Measurements from ENCODE around the gene EPN3.

The EPN3 gene

DNA sequence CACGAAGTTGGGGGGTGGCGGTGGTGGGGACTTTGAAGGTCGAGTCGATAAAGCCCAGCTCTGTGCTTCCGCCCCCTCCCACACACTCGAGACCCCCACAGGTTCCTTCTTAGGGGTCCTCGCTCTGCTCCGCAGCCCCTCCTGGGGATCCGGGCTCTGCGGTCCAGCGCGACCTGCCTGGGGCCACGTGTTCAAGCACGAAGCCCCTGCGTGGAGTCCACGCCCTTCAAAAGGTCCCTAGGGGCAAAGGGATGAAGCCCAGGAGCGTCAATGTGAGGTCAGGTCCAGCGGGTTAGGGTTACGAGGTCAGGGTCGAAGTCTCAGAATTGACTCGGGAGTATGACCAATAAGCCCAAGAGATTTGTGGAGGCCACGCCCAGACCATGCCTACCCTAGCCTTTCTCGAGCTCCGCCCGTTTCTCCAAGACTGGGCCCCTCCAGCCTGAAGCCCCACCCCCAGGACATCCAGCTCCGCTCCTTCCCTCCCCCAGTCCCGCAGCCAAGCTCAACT, 27.2 kb downstream of the EPN3 start:
- in situ Hi-C loops (cut with HindIII; ENCODE audit: low pct_ligation_motif_present, low pct_unique_long_range_greater_than_20kb, low sequenced_read_pairs) = no loop called here
- DNase-seq = peak; percentile 62

DNA sequence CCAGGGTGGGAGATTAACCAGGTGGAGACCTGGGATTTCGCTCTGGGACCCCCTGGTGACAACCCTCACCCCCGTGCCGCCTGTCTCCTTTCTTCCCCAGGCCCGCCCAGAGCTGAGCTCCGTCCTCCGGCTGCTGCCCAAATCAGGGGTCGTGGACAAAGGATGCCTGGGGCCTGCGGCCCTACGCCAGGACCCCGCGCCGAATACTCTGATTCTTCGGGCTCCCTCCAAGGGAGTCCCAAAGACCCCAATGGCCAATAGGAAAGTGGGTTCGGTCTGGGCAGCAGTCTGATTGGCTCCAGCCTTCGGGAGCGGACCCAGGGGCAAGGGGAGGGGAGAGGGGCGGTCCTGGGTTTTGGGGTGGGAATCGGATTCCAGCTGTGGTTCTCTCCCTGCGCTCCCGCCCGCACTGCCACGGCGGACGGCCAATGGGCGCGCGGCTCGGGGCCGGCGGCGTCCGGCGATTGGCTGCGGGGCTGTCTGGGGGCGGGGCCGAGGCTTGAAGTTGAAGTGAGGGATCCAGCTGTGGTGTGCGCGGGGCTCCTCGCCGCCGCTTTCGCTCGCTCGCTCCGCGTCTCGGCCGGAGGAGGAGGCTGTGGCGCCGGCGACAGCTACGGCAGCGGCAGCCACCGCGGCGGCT, 27.8 kb downstream of the EPN3 start, which contains the start of gene CACNA1G:
Gene CACNA1G, plus strand, starts transcription at position 531 of the 640 bp plus-strand sequence. CDS start 745 bp downstream, outside the sequence.
- in situ Hi-C loops (cut with HindIII; ENCODE audit: low pct_ligation_motif_present, low pct_unique_long_range_greater_than_20kb, low sequenced_read_pairs) = no loop called here
- peak; percentile 81 for DNase-seq

DNA sequence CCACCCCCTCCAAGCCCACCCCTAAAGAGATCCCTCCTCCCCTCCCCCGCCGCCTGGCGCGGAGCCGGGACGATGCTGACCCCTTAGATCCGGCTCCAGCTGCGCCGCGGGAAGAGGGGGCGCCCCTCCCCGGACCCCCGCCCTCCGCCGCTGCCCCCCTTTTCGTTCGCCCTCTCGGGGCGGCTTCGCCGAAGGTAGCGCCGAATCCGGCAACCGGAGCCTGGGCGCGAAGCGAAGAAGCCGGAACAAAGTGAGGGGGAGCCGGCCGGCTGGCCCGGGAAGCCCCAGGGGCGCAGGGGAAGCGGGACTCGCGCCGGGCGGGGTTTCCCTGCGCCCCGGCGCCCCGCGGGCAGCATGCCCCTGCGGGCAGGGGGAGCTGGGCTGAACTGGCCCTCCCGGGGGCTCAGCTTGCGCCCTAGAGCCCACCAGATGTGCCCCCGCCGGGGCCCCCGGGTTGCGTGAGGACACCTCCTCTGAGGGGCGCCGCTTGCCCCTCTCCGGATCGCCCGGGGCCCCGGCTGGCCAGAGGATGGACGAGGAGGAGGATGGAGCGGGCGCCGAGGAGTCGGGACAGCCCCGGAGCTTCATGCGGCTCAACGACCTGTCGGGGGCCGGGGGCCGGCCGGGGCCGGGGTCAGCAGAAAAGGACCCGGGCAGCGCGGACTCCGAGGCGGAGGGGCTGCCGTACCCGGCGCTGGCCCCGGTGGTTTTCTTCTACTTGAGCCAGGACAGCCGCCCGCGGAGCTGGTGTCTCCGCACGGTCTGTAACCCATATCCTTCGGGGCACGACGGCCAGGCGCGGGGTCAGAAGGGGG, 28.6 kb downstream of the EPN3 start:
- in situ Hi-C loops (cut with HindIII; ENCODE audit: low pct_ligation_motif_present, low pct_unique_long_range_greater_than_20kb, low sequenced_read_pairs) = no loop called here
- DNase-seq = no peak

DNA sequence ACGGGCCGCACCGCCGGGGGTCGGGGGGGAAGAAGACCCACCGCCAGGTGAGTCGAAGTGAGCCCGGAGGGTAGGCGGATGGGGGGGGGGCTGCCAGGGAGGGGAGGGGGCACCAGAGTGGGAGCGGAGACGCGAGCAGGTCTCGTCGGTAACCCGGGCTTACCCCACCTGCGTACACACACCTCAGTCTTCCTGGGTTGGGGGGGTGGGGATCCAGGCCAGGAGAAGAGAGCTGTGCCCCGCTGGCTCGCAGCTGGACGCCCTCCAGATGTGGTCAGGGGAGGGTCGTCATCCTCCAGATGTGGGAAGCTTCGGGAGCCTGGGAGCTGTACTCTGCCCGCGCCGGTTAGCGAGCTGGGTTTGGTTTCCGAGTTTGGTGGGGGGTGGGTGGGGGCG, 29.2 kb downstream of the EPN3 start:
- DNase-seq = no peak
- in situ Hi-C loops (cut with HindIII; ENCODE audit: low pct_ligation_motif_present, low pct_unique_long_range_greater_than_20kb, low sequenced_read_pairs) = no loop called here

DNA sequence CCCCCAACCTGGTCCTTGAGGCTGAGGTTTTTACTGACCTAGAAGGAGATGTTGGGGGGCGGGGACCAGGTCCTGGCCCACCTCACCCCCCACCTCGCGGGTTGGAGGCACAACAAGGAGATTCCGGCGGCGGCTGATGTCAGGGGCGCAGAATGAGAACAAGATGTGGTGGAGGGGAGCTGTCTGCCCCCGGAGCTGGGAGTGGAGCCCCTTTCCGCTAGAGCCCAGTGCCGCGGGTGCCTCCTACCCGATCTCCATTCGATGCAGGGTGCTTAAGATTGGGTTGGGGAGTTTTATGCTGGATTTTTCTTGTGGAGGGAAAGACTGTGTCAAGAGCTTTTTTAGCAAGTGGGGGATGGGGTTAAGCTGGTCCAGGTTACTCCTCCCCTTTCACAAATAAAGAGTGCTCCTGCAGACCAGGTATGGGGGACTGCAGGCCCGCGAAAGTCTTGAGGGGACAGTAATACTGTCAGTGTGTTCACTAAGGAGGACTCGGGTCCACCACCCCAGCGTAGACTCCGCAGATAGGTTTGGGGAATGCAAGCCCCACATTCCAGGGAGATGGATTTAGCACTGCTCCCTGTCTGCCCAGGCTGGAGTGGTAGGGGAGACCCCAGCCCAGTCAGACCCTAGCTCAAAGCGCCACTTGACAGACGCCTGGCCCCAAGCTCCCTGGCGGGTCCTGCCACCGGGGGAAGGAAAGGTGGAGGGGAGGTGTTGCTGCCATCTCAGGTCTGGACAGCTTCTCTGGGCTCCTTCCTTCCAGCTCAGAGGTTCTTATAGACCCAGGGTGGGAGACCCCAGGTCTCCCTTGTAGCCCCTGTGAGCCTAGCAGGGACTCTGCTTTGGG, 29.9 kb downstream of the EPN3 start:
- in situ Hi-C loops (cut with HindIII; ENCODE audit: low pct_ligation_motif_present, low pct_unique_long_range_greater_than_20kb, low sequenced_read_pairs) = no loop called here
- DNase-seq = no peak

DNA sequence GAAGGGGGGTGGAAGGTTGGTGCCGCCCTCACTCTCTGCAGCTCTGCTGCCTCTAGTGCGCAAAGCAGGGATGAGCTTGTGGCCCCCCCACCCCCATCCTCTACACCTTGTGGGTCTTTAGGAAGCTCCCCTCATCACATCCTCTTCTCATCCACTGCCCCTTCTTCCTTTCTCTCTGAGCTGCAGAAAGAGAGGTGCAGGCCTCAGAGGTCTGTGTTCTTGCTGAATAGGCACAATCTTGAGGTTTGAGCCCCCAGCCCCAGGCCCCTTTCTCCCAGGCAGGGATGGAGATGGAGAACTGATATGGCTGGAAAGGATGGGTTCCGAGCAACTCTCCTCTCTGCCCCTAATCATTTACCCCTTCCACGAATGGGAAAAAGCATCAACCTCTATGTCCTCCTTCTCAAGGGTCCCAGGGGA, 30.6 kb downstream of the EPN3 start:
- no peak for DNase-seq
- in situ Hi-C loops (cut with HindIII; ENCODE audit: low pct_ligation_motif_present, low pct_unique_long_range_greater_than_20kb, low sequenced_read_pairs) = no loop called here

DNA sequence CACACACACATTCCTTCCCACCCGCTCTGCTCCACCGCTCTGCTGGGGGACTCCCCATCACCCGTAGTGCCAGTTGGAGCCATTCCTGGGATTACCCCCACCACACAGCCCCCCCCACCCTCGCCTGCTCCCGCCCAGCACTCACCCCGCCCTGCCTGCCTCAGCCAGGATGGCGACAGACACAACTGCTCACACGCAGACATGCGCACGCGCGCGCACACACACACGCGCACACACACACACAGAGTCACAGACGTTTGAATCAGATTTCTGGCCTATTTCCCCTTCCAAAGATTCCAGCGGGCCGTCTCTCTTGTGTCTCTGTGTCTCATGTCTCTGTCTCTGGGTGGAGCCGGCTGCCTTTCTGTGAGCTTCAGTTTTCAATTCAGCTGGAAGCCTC, 32.4 kb downstream of the EPN3 start:
- in situ Hi-C loops (cut with HindIII; ENCODE audit: low pct_ligation_motif_present, low pct_unique_long_range_greater_than_20kb, low sequenced_read_pairs) = no loop called here
- DNase-seq = peak; percentile 36

DNA sequence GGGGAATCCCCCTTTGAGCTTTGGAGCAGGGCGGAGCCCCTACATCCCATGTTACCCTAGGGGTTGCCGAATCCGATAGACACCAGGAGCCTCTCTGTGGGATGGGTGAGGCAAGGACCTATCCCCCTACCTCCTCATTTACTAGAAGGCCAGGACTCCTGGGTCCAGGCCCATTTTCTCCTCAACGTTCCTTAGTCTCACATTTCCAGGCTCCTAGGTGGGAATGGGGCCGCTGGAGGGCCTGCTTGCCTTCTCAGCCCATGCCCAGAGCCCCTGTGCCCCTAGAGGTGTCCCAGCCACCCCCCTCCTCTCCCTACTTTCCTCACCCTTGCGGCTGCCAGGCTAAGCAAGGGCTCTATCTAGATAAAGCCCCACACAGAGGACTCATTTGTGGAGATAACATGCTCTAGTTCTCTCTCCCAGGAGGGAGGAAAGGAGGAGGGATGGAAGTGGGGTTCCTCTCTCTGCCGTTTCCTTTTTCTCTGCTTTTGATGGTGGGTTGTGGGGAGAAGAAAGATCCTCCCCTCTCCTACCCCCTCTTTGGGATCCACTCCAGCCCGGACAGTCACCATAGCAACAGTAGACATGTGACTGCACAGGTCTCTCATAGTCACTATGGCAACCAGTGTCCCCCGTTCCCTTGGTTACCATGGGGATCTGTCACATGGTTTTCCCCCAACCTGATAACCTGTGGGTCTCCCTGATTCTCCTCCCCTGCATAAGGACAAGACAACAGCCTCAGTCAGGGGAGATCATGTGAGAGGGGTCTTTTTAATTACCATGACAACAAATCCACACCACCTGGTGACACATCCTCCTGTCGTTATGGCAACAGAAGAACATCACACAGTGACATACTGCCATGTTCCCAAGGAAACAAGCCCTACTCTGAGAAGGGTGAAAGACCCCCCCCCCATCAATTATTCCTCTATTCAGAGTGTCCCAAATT, 33.1 kb downstream of the EPN3 start:
- no peak for DNase-seq
- in situ Hi-C loops (cut with HindIII; ENCODE audit: low pct_ligation_motif_present, low pct_unique_long_range_greater_than_20kb, low sequenced_read_pairs) = no loop called here

DNA sequence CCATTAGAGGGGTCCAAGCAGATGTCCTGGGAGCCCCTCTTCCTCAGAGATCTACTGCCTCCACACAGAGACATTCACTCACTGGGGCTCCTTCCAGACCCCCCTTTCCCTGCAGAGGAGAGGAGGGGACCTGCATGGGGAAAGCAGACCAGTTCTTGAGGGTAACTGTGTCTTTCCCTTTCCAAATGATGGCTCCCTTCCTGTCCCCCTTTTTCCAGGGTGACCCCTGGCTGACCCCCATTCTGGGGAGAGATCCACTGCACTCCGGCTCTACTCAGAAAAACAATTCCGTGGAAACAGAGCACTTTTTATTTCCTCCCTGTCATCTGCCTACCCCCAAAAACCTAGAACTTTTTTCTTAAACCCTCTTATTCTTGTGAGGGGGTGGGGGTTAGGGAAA, 34.4 kb downstream of the EPN3 start:
- no peak for DNase-seq
- in situ Hi-C loops (cut with HindIII; ENCODE audit: low pct_ligation_motif_present, low pct_unique_long_range_greater_than_20kb, low sequenced_read_pairs) = no loop called here

DNA sequence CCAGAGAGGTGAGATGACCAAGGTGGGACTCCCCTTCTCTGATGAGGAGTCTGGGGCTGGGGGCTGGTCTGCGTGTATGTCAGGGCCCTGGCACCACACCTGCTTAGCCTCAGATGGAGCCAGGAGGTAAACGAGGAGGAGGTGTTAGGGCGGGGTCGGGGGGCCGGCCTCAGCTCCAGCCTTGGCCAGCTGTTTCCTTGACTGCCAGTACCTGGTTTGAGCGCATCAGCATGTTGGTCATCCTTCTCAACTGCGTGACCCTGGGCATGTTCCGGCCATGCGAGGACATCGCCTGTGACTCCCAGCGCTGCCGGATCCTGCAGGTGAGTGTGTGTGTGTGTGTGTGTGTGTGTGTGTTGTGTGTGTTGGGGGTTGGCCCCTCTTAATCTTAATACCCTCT, 36.1 kb downstream of the EPN3 start:
- in situ Hi-C loops (cut with HindIII; ENCODE audit: low pct_ligation_motif_present, low pct_unique_long_range_greater_than_20kb, low sequenced_read_pairs) = no loop called here
- DNase-seq = no peak

DNA sequence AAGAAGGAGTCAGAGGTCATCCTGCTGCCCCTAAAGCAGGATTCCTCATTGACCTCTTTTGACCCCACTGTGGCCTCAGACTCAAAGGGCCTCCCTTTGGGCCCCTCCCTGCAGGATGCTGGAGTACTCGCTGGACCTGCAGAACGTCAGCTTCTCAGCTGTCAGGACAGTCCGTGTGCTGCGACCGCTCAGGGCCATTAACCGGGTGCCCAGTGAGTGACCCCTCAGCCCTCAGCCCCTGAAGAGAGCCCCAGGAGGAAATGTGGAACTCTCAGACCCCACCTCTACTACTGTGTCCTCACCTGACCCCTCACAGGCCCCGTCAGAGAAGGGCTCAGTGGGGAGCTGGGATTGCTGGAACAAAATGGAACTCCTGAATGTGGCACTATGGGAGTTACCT, 37.1 kb downstream of the EPN3 start:
- in situ Hi-C loops (cut with HindIII; ENCODE audit: low pct_ligation_motif_present, low pct_unique_long_range_greater_than_20kb, low sequenced_read_pairs) = no loop called here
- DNase-seq = no peak

DNA sequence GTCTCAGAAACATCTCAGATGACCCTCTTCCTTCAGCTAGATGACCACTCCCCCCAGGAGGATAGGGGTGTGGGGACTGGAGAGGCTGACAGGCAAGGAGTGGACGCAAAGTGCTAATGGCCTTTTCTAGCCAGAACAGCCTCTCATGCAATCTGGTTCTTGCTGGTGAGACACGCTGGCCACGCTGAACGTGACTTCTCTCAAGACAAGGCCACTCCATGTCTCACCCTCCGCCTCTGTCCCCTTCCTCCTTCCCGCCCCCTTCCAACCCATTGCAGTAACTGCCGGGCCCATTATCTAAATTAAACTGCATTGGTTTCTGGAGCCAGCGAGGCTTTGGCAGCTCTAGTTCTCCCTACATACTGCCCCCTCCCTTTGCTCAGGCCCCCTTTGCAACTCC, 37.5 kb downstream of the EPN3 start:
- no peak for DNase-seq
- in situ Hi-C loops (cut with HindIII; ENCODE audit: low pct_ligation_motif_present, low pct_unique_long_range_greater_than_20kb, low sequenced_read_pairs) = no loop called here

DNA sequence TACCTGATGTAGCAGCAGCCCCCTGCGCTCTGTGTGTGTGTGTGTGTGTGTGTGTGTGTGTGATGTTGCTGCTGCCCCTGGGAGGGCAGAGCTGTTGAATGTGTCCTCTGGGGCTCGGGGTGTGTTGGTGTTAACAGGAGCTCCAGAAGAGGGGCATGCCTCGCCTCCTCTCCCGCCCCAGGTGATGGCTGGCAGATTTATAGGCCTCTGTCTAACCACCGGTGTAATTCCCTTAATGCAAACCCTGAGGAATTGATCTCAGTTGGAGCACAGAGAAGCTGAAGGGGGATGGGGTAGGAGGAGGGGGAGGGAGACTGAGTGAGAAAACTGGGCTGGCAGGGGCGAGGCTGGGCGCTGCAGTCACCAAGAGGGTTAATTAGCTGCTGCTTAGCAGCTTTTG, 38.0 kb downstream of the EPN3 start:
- DNase-seq = no peak
- in situ Hi-C loops (cut with HindIII; ENCODE audit: low pct_ligation_motif_present, low pct_unique_long_range_greater_than_20kb, low sequenced_read_pairs) = no loop called here

DNA sequence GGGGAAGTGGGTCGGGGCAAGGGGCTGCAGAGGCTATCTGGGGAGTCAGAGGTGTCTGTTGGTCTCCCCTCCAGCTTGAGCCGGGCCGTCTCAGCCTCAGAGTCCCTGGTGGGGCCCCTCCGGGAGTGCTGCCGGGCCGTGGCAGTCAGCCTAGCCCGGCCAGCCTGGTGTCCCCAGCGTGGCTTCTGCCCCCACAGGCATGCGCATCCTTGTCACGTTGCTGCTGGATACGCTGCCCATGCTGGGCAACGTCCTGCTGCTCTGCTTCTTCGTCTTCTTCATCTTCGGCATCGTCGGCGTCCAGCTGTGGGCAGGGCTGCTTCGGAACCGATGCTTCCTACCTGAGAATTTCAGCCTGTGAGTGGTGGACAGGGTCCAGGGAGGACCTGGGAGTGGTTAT, 39.1 kb downstream of the EPN3 start:
- in situ Hi-C loops (cut with HindIII; ENCODE audit: low pct_ligation_motif_present, low pct_unique_long_range_greater_than_20kb, low sequenced_read_pairs) = no loop called here
- no peak for DNase-seq

DNA sequence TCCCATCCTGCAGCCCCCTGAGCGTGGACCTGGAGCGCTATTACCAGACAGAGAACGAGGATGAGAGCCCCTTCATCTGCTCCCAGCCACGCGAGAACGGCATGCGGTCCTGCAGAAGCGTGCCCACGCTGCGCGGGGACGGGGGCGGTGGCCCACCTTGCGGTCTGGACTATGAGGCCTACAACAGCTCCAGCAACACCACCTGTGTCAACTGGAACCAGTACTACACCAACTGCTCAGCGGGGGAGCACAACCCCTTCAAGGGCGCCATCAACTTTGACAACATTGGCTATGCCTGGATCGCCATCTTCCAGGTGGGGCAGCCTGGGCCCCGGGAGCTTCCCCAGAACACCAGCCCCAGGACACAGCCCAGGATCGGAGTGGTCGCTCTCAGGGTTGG, 40.0 kb downstream of the EPN3 start:
- no peak for DNase-seq
- in situ Hi-C loops (cut with HindIII; ENCODE audit: low pct_ligation_motif_present, low pct_unique_long_range_greater_than_20kb, low sequenced_read_pairs) = no loop called here

DNA sequence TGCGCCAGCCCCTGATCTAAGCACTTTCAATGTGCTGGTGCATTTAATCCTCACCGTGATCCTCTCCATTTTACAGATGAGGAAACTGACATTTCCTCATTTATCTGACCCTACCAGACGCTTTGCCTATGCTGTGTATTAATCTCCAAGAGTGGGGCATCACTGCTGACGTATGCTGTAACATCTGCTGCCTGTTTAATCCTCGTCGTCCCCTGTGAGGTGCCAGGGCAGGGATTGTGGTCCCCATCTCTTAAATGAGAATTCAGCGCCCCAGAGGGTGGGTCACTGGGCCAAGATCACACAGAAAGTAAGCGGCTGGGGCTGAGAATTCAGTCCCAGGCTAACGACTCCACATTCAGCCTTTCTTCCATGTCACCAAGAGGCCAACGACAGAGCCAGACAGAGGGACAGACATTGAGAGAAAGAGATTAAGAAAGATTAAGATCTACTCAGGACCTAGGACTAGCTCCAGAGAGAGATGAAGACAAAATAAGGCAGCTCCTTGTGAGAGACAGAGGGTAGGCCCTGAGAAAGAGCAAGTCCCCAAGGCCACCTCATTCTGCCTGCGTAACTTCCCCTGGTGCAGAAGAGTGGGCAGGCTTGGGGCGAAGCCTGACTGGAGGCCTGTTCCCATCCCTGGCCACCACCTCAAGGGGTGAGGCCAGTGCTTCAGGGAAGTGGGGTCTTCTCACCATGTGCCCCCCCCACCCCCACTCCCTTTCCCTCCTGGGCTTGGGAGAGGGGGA, 41.5 kb downstream of the EPN3 start:
- no peak for DNase-seq
- in situ Hi-C loops (cut with HindIII; ENCODE audit: low pct_ligation_motif_present, low pct_unique_long_range_greater_than_20kb, low sequenced_read_pairs) = no loop called here

DNA sequence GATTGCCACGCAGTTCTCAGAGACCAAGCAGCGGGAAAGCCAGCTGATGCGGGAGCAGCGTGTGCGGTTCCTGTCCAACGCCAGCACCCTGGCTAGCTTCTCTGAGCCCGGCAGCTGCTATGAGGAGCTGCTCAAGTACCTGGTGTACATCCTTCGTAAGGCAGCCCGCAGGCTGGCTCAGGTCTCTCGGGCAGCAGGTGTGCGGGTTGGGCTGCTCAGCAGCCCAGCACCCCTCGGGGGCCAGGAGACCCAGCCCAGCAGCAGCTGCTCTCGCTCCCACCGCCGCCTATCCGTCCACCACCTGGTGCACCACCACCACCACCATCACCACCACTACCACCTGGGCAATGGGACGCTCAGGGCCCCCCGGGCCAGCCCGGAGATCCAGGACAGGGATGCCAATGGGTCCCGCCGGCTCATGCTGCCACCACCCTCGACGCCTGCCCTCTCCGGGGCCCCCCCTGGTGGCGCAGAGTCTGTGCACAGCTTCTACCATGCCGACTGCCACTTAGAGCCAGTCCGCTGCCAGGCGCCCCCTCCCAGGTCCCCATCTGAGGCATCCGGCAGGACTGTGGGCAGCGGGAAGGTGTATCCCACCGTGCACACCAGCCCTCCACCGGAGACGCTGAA, 43.2 kb downstream of the EPN3 start:
- in situ Hi-C loops (cut with HindIII; ENCODE audit: low pct_ligation_motif_present, low pct_unique_long_range_greater_than_20kb, low sequenced_read_pairs) = no loop called here
- DNase-seq = no peak
